Keratinocyte (primary cell): ENCODE results near the gene ZNF407. TPM values are rescaled to one million over a fixed set of nuclear protein-coding genes. Genes with fewer than 3 reads are reported as not detected.

ENCODE experiments used
- DNase-seq: peaks from one replicate; pipeline ENCODE4 v3.0.0-alpha.2; 2011; ENCODE audit warnings: low read depth, missing footprints, low spot score
- FAIRE-seq: peaks from 2 replicates; lab custom pipeline; 2011; peaks lifted over from hg19 to GRCh38; lab: Jason Lieb, UNC
- H2AFZ ChIP-seq: 2 replicates; pipeline ENCODE4 v1.6.0; 2012; ENCODE audit warnings: low read length, control low read depth, inconsistent platforms; ENCODE audit not compliant: control insufficient read depth
- H3K27ac ChIP-seq: 2 replicates; pipeline ENCODE4 v1.5.1; 2011; ENCODE audit warnings: low read length; ENCODE audit not compliant: control insufficient read depth, insufficient read depth
- H3K27me3 ChIP-seq: 3 replicates; pipeline ENCODE4 v1.6.0; 2011; ENCODE audit warnings: low read length; ENCODE audit not compliant: control insufficient read depth, insufficient read depth; ENCODE audit errors: extremely low read depth
- H3K36me3 ChIP-seq, 2 experiments: 2 replicates in 1 of 2; 3 replicates in 1 of 2; pipeline ENCODE4 v1.5.1; 2011; ENCODE audit warnings: low read length in 2 of 2, mild to moderate bottlenecking in 1 of 2; ENCODE audit not compliant: control insufficient read depth in 2 of 2, insufficient read depth in 2 of 2; ENCODE audit errors: extremely low read depth in 1 of 2
- H3K4me1 ChIP-seq: 3 replicates; pipeline ENCODE4 v1.5.1; 2011; ENCODE audit warnings: low read length; ENCODE audit not compliant: control insufficient read depth, insufficient read depth; ENCODE audit errors: extremely low read depth
- H3K4me2 ChIP-seq: 3 replicates; pipeline ENCODE4 v1.6.0; 2011; ENCODE audit warnings: low read depth, low read length; ENCODE audit not compliant: control insufficient read depth, insufficient read depth; ENCODE audit errors: extremely low read depth
- H3K4me3 ChIP-seq, 3 experiments: fragments of 200-600 bp in 1 of 3; sonication (generic) in 1 of 3; 2 replicates in 2 of 3; 3 replicates in 1 of 3; pipeline ENCODE4 v1.5.1; 2011 to 2016; ENCODE audit warnings: low read length in 3 of 3, mild to moderate bottlenecking in 3 of 3, control low read depth in 2 of 3, inconsistent platforms in 1 of 3, low read depth in 1 of 3, mixed read lengths in 1 of 3, mixed run types in 1 of 3, moderate library complexity in 1 of 3; ENCODE audit not compliant: control insufficient read depth in 2 of 3, insufficient read depth in 2 of 3; ENCODE audit errors: extremely low read depth in 1 of 3
- H3K79me2 ChIP-seq: 2 replicates; pipeline ENCODE4 v1.6.0; 2012; ENCODE audit warnings: low read length; ENCODE audit not compliant: control insufficient read depth, insufficient read depth
- H3K9ac ChIP-seq: 3 replicates; pipeline ENCODE4 v1.6.0; 2011; ENCODE audit warnings: low read length; ENCODE audit not compliant: control insufficient read depth, insufficient read depth; ENCODE audit errors: extremely low read depth
- H3K9me1 ChIP-seq: 3 replicates; pipeline ENCODE4 v1.6.0; 2011; ENCODE audit warnings: low read length; ENCODE audit not compliant: control insufficient read depth, insufficient read depth; ENCODE audit errors: extremely low read depth
- H3K9me3 ChIP-seq: 2 replicates; pipeline ENCODE4 v1.5.1; 2012; ENCODE audit warnings: low read depth, low read length; ENCODE audit not compliant: control insufficient read depth
- H4K20me1 ChIP-seq: 3 replicates; pipeline ENCODE4 v1.6.0; 2011; ENCODE audit warnings: low read length; ENCODE audit not compliant: control insufficient read depth, insufficient read depth; ENCODE audit errors: extremely low read depth
- CTCF ChIP-seq, 3 experiments: IDR thresholded peaks in 1 of 3; conservative IDR thresholded peaks in 1 of 3; optimal IDR thresholded peaks in 1 of 3; 2 replicates in 2 of 3; 3 replicates in 1 of 3; pipeline versions ENCODE3 to v1.5.1; 2011; ENCODE audit warnings: low read length in 3 of 3, mild to moderate bottlenecking in 3 of 3, moderate library complexity in 2 of 3, control low read depth in 1 of 3, inconsistent platforms in 1 of 3; ENCODE audit not compliant: insufficient read depth in 2 of 3; ENCODE audit errors: extremely low read depth in 1 of 3
- EZH2 ChIP-seq: IDR thresholded peaks from one replicate; pipeline ENCODE4 v1.6.1; 2012; ENCODE audit warnings: inconsistent platforms, mild to moderate bottlenecking, low read length, moderate library complexity
- dilution Hi-C: fragments of 300-500 bp; cut with MboI; formaldehyde crosslinking; loops from one replicate; pipeline ENCODE4 v1.7.0; 2020; ENCODE audit warnings: low sequenced_read_pairs; ENCODE audit not compliant: extremely low pct_ligation_motif_present
- polyA plus RNA-seq, 5 experiments: library from polyadenylated mRNA; depleted of rRNA in 3 of 5; stranded (reverse) in 3 of 5; stranded (forward) in 1 of 5; unstranded in 1 of 5; fragments of >200 nt; gene quantifications; 1 replicate in 1 of 5; 2 replicates in 3 of 5; 3 replicates in 1 of 5; pipeline versions ENCODE4 v1.2.1 to v1.2.3, GENCODE V29; 2011 to 2012; ENCODE audit warnings: missing spikeins in 2 of 5, low read depth in 1 of 5, low replicate concordance in 1 of 5

The ZNF407 gene
- polyA plus RNA-seq, 1 donor (not counting 4 experiments of a cell fraction or from before 2014, with no cell fraction given): 3.8 TPM

GRCh38 chr18:74760436-74760835 is 162.8 kb downstream of the ZNF407 start:
- H3K79me2 ChIP-seq: no peaks in the 10 kb centered on the region
- H3K9me1 ChIP-seq: no peaks in the 10 kb centered on the region
- no peak overlapping the region for H3K27ac ChIP-seq
- no peak overlapping the region for H2AFZ ChIP-seq
- no peak for FAIRE-seq
- H4K20me1 ChIP-seq: no peaks in the 10 kb centered on the region
- no peaks in the 10 kb centered on the region for H3K9me3 ChIP-seq
- H3K4me2 ChIP-seq: no peak overlapping the region
- H3K4me3 ChIP-seq: no peak overlapping the region
- H3K27me3 ChIP-seq: no peaks in the 10 kb centered on the region
- no peak overlapping the region for H3K9ac ChIP-seq
- no peak for DNase-seq
- dilution Hi-C loops: no loop called here
- no peak for TF ChIP-seq CTCF (optimal IDR thresholded peaks at IDR 0.05 in 1 of 3, IDR thresholded peaks at IDR 0.05 in 1 of 3, conservative IDR thresholded peaks at IDR 0.05 in 1 of 3; ENCODE audit: extremely low read depth in 1 of 3, insufficient read depth in 2 of 3, low read length in 3 of 3)
- no peak for TF ChIP-seq EZH2
- H3K36me3 ChIP-seq: no peaks in the 10 kb centered on the region
- H3K4me1 ChIP-seq: no peaks in the 10 kb centered on the region

GRCh38 chr18:74766251-74766650 is 168.6 kb downstream of the ZNF407 start:
- no peak overlapping the region for H3K27ac ChIP-seq

More at GRCh38 chr18:74766251-74766650, 168.6 kb downstream of the ZNF407 start:
- DNase-seq (no peak), FAIRE-seq (peak; percentile 23)
- Histone ChIP-seq H3K9ac (no peak overlapping the region), H2AFZ (no peak overlapping the region), H3K27me3 (no peaks in the 10 kb centered on the region), H3K36me3 (no peaks in the 10 kb centered on the region), H3K4me2 (no peak overlapping the region), H3K9me1 (no peaks in the 10 kb centered on the region), H3K79me2 (no peaks in the 10 kb centered on the region), H3K9me3 (no peaks in the 10 kb centered on the region), H3K4me1 (no peaks in the 10 kb centered on the region), H4K20me1 (no peaks in the 10 kb centered on the region), H3K4me3 (no peak overlapping the region)
- TF ChIP-seq EZH2 (no peak), CTCF (optimal IDR thresholded peaks at IDR 0.05 in 1 of 3, IDR thresholded peaks at IDR 0.05 in 1 of 3, conservative IDR thresholded peaks at IDR 0.05 in 1 of 3; ENCODE audit: extremely low read depth in 1 of 3, insufficient read depth in 2 of 3, low read length in 3 of 3) (no peak)
- dilution Hi-C loops: no loop called here
